ENCODE measurements around the gene ABCC8. TPM values are rescaled to one million over a fixed set of nuclear protein-coding genes. Genes with fewer than 3 reads are reported as not detected.

Gene ABCC8
- polyA plus RNA-seq, 2 of the 4 experiments (the other 2 are of a cell fraction): 1.1 to 2.0 TPM

DNA sequence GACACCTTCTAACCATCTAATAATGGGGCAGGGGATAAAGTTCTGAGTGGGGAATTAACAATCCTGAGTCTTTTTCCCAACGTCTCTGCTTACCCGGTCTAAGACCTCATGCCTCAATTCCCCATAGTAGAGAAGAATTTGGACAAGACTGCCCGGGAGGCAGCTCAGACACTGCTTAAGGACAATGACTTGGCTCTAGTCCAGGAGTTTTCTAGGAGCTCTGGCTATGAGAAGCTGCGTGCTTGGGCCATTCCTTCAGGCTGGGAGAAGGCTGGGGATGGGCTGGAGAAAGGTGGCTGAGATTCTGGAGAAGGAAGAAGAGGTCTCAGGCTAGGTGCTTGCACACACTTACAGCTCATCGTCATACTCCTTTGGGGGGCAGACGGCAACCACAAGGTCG, 19.8 kb upstream of the ABCC8 start:
- DNase-seq (ENCODE audit: low read depth in 1 of 2, low spot score in 1 of 2) (no peak), FAIRE-seq (no peak), ATAC-seq (no peak)
- H3K4me2 ChIP-seq: no peak overlapping the region
- H3K9me3 ChIP-seq: no peaks in the 10 kb centered on the region
- no peak for TF ChIP-seq RCOR1 (IDR thresholded peaks at IDR 0.05; ENCODE audit: low read depth, low read length)
- no peak for TF ChIP-seq ZNF302 (CRISPR knock-in tag; IDR thresholded peaks at IDR 0.05)
- no peak for TF ChIP-seq SREBF2 (IDR thresholded peaks at IDR 0.05)
- TF ChIP-seq HEYL (CRISPR knock-in tag; IDR thresholded peaks at IDR 0.05): no peak
- TF ChIP-seq MAFK (IDR thresholded peaks at IDR 0.05; ENCODE audit: partially characterized antibody): no peak
- TF ChIP-seq, protein P1, sequence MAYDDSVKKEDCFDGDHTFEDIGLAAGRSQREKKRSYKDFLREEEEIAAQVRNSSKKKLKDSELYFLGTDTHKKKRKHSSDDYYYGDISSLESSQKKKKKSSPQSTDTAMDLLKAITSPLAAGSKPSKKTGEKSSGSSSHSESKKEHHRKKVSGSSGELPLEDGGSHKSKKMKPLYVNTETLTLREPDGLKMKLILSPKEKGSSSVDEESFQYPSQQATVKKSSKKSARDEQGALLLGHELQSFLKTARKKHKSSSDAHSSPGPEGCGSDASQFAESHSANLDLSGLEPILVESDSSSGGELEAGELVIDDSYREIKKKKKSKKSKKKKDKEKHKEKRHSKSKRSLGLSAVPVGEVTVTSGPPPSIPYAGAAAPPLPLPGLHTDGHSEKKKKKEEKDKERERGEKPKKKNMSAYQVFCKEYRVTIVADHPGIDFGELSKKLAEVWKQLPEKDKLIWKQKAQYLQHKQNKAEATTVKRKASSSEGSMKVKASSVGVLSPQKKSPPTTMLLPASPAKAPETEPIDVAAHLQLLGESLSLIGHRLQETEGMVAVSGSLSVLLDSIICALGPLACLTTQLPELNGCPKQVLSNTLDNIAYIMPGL (CRISPR knock-in tag; IDR thresholded peaks at IDR 0.05; ENCODE audit: borderline replicate concordance): no peak
- no peak for TF ChIP-seq HDAC2 (IDR thresholded peaks at IDR 0.05)
- TF ChIP-seq PHF8 (IDR thresholded peaks at IDR 0.05; ENCODE audit: borderline replicate concordance, low read depth): no peak
- no peak for TF ChIP-seq RARB (CRISPR knock-in tag; IDR thresholded peaks at IDR 0.05)
- no peak for TF ChIP-seq FOSL2 (IDR thresholded peaks at IDR 0.05)
- TF ChIP-seq FOSL2 (CRISPR knock-in tag; IDR thresholded peaks at IDR 0.05): no peak
- WGBS (ENCODE audit: missing lambda C conversion rate): 53% methylated on average over 7 of the region's 7 CpGs
- H3K27ac ChIP-seq: no peak overlapping the region
- no peak overlapping the region for H3K4me3 ChIP-seq
- CTCF ChIA-PET: interaction anchor here (1.1 to 45.8 kb wide), 6 partner anchors 9 to 266 kb away, joined by 3 to 1119 read pairs (median 7); partner anchors contain the start of gene KCNJ11
- H3K4me1 ChIP-seq: no peaks in the 10 kb centered on the region
- POLR2A ChIA-PET: no interaction called here

DNA sequence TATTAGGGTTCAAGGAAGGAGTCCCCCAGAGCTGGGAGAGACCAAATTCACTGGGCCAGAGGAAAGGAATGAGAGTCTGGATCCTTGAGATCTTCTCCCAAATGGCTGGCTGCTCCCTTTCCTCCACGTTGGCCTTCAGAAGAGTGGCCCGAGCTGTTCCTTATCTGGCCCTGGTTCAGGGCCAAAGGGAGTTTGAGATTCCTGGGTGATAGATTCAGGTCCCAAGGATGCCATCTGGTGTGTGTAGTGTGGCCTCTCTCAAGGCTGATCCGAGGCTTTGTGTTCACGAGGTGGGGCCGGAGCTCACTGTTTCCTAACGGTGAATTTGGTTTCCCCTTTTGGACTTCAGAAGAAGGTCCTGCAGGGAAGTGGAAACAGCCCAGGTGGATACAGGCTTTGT, 17.4 kb upstream of the ABCC8 start:
- WGBS (ENCODE audit: missing lambda C conversion rate): 68% methylated on average over 6 of the region's 6 CpGs
- Histone ChIP-seq H3K9me3 (no peaks in the 10 kb centered on the region), H3K27ac (no peak overlapping the region), H3K4me3 (no peak overlapping the region), H3K4me2 (no peak overlapping the region), H3K4me1 (no peaks in the 10 kb centered on the region)
- POLR2A ChIA-PET: no interaction called here
- FAIRE-seq (no peak), ATAC-seq (no peak), DNase-seq (ENCODE audit: low read depth in 1 of 2, low spot score in 1 of 2) (no peak)
- CTCF ChIA-PET: interaction anchor here (0.8 to 45.8 kb wide), 5 partner anchors 12 to 109 kb away, joined by 3 to 1119 read pairs (median 4); partner anchors contain the start of gene KCNJ11
- TF ChIP-seq NR3C1 (IDR thresholded peaks at IDR 0.05) (no peak), ESRRA (IDR thresholded peaks at IDR 0.05; ENCODE audit: borderline replicate concordance, low read length) (no peak), SMC3 (IDR thresholded peaks at IDR 0.05) (no peak), FOXS1 (CRISPR knock-in tag; IDR thresholded peaks at IDR 0.05) (no peak), CHD2 (IDR thresholded peaks at IDR 0.05; ENCODE audit: low read length, partially characterized antibody) (no peak), HDAC2 (IDR thresholded peaks at IDR 0.05) (no peak), MYC (IDR thresholded peaks at IDR 0.05; ENCODE audit: borderline replicate concordance, low read length) (no peak), CEBPB (IDR thresholded peaks at IDR 0.05) (no peak), NFE2L2 (conservative IDR thresholded peaks at IDR 0.05; ENCODE audit: low read length) (no peak), KDM1A (IDR thresholded peaks at IDR 0.05; ENCODE audit: low read depth) (no peak), RCOR1 (IDR thresholded peaks at IDR 0.05; ENCODE audit: low read depth, low read length) (no peak), RFX5 (IDR thresholded peaks at IDR 0.05) (no peak), EHF (CRISPR knock-in tag; IDR thresholded peaks at IDR 0.05) (no peak), TP53 (CRISPR knock-in tag; IDR thresholded peaks at IDR 0.05) (no peak)
- TF ChIP-seq, protein P2, sequence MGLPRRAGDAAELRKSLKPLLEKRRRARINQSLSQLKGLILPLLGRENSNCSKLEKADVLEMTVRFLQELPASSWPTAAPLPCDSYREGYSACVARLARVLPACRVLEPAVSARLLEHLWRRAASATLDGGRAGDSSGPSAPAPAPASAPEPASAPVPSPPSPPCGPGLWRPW (IDR thresholded peaks at IDR 0.05): no peak
- TF ChIP-seq, protein P3, sequence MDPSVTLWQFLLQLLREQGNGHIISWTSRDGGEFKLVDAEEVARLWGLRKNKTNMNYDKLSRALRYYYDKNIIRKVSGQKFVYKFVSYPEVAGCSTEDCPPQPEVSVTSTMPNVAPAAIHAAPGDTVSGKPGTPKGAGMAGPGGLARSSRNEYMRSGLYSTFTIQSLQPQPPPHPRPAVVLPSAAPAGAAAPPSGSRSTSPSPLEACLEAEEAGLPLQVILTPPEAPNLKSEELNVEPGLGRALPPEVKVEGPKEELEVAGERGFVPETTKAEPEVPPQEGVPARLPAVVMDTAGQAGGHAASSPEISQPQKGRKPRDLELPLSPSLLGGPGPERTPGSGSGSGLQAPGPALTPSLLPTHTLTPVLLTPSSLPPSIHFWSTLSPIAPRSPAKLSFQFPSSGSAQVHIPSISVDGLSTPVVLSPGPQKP (IDR thresholded peaks at IDR 0.05; ENCODE audit: low read depth, low read length): no peak
- TF ChIP-seq, protein P4, sequence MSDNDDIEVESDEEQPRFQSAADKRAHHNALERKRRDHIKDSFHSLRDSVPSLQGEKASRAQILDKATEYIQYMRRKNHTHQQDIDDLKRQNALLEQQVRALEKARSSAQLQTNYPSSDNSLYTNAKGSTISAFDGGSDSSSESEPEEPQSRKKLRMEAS (IDR thresholded peaks at IDR 0.05): no peak

Measured in A549 (cell line).